ENCODE measurements around the gene NUP85. TPM values are rescaled to one million over a fixed set of nuclear protein-coding genes. Genes with fewer than 3 reads are reported as not detected.

The NUP85 gene
- total RNA-seq, 3 donors from 2014 or later = 37.1 to 40.2 (median 37.7) TPM

DNA sequence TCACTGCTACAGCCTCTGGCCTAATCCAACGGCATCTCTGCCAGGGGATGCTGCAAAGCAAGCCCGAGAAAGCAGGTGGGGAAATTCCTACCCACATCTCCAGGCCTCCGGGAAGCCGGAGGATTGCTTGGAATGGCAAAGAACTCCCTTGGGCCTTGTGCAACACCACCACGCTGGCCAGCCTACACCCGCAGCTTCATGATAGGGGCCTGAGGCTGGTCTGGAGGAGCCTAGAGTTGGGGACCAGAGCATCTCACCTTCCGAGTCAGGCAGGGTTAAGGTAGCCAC, 35.6 kb downstream of the NUP85 start:
- Histone ChIP-seq H3K36me3 (peaks cover 10% of the 10 kb centered on the region), H3K4me3 (no peak overlapping the region), H3K9me3 (no peaks in the 10 kb centered on the region), H3K4me1 (peaks cover 0 to 4% of the 10 kb centered on the region in 2 donors), H3K27me3 (no peaks in the 10 kb centered on the region), H3K27ac (peak overlapping the region in 1 of 2 donors; percentile 32)
- DNase-seq (ENCODE audit: low spot score in 2 of 2) = no peak
- TF ChIP-seq POLR2A (IDR thresholded peaks at IDR 0.05) = no peak
- TF ChIP-seq, protein P1, sequence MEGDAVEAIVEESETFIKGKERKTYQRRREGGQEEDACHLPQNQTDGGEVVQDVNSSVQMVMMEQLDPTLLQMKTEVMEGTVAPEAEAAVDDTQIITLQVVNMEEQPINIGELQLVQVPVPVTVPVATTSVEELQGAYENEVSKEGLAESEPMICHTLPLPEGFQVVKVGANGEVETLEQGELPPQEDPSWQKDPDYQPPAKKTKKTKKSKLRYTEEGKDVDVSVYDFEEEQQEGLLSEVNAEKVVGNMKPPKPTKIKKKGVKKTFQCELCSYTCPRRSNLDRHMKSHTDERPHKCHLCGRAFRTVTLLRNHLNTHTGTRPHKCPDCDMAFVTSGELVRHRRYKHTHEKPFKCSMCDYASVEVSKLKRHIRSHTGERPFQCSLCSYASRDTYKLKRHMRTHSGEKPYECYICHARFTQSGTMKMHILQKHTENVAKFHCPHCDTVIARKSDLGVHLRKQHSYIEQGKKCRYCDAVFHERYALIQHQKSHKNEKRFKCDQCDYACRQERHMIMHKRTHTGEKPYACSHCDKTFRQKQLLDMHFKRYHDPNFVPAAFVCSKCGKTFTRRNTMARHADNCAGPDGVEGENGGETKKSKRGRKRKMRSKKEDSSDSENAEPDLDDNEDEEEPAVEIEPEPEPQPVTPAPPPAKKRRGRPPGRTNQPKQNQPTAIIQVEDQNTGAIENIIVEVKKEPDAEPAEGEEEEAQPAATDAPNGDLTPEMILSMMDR (IDR thresholded peaks at IDR 0.05) = no peak
- intact Hi-C loops (cut with DNase I; ENCODE audit: low total_unique reads) = no loop called here

GRCh38 chr17:75241502-75241901, 36.0 kb downstream of the NUP85 start:
- Histone ChIP-seq H3K36me3 (peaks cover 10% of the 10 kb centered on the region), H3K27me3 (no peaks in the 10 kb centered on the region), H3K27ac (no peak overlapping the region), H3K4me1 (peaks cover 0 to 8% of the 10 kb centered on the region in 2 donors), H3K9me3 (no peaks in the 10 kb centered on the region), H3K4me3 (no peak overlapping the region)
- intact Hi-C loops (cut with DNase I; ENCODE audit: low total_unique reads) = no loop called here
- TF ChIP-seq POLR2A (IDR thresholded peaks at IDR 0.05) = no peak
- no peak for TF ChIP-seq POLR2AphosphoS5 (IDR thresholded peaks at IDR 0.05)
- TF ChIP-seq, protein P1 (IDR thresholded peaks at IDR 0.05) = no peak
- DNase-seq (ENCODE audit: low spot score in 2 of 2) = no peak

- intact Hi-C loops (cut with DNase I; ENCODE audit: low total_unique reads) = no loop called here
- DNase-seq (ENCODE audit: low spot score in 2 of 2) = no peak
- Histone ChIP-seq H3K4me1 (peaks cover 0 to 12% of the 10 kb centered on the region in 2 donors), H3K27ac (no peak overlapping the region), H3K4me3 (no peak overlapping the region), H3K36me3 (peaks cover 10% of the 10 kb centered on the region), H3K27me3 (no peaks in the 10 kb centered on the region), H3K9me3 (no peaks in the 10 kb centered on the region)
- TF ChIP-seq POLR2A (IDR thresholded peaks at IDR 0.05) (no peak), POLR2AphosphoS5 (IDR thresholded peaks at IDR 0.05) (no peak)
- TF ChIP-seq, protein P1 (IDR thresholded peaks at IDR 0.05) = no peak
Measured at GRCh38 chr17:75241996-75242460, 36.5 kb downstream of the NUP85 start.

- H3K27ac ChIP-seq = no peak overlapping the region
- H3K9me3 ChIP-seq = no peaks in the 10 kb centered on the region
- H3K36me3 ChIP-seq = peaks cover 10% of the 10 kb centered on the region
Measured at GRCh38 chr17:75242461-75243042, 37.1 kb downstream of the NUP85 start.

DNA sequence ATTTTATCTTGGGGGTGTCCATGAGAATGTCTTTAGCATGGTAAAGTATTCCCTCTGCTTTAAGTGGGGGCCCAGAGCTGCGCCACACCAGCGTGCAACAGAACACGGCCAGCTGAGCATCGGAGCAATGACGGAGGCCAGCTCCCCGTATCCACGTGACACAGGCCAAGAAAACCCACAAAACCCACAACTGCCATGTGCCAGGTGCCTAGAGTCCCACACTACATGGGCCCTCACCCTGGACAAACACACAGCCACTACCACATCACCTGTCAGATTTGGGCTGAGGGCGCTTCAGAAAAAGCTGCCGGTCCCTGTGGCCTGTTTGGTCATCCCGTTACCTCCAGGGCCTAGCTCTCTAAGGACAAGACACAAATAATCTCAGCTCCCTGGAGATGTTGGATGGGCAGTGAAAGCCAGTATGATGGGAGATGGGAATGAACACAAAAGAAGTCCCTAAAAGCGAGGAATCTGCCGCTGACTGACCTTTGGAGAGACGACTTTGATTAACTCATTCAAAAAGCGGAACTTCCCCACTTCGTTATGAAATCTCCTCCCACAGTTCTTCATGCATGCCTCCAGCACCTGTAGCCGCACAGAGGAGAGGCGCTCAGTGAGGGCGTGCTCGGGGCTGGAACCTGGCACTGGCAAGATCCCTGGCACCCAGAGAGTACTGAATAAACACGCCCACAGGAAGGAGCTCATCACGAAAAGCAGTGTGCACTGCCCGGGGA, 38.8 kb downstream of the NUP85 start:
- TF ChIP-seq POLR2A (IDR thresholded peaks at IDR 0.05) = no peak
- TF ChIP-seq, protein P1 (IDR thresholded peaks at IDR 0.05) = no peak
- TF ChIP-seq POLR2AphosphoS5 (IDR thresholded peaks at IDR 0.05) = no peak
- Histone ChIP-seq H3K36me3 (peaks cover 10% of the 10 kb centered on the region), H3K27me3 (no peaks in the 10 kb centered on the region), H3K9me3 (no peaks in the 10 kb centered on the region), H3K27ac (no peak overlapping the region), H3K4me1 (peaks cover 0 to 12% of the 10 kb centered on the region in 2 donors), H3K4me3 (no peak overlapping the region)
- no peak for DNase-seq (ENCODE audit: low spot score in 2 of 2)
- intact Hi-C loops (cut with DNase I; ENCODE audit: low total_unique reads) = no loop called here

More at GRCh38 chr17:75242461-75243042, 37.1 kb downstream of the NUP85 start:
- no peak overlapping the region for H3K4me3 ChIP-seq
- peaks cover 0 to 12% of the 10 kb centered on the region in 2 donors for H3K4me1 ChIP-seq
- intact Hi-C loops (cut with DNase I; ENCODE audit: low total_unique reads) = no loop called here
- no peaks in the 10 kb centered on the region for H3K27me3 ChIP-seq
- TF ChIP-seq, protein P1 (IDR thresholded peaks at IDR 0.05) = no peak
- TF ChIP-seq POLR2AphosphoS5 (IDR thresholded peaks at IDR 0.05) (no peak), POLR2A (IDR thresholded peaks at IDR 0.05) (no peak)
- no peak for DNase-seq (ENCODE audit: low spot score in 2 of 2)
